BJ (cell line): ENCODE results near the gene TMEM53. TPM values are rescaled to one million over a fixed set of nuclear protein-coding genes. Genes with fewer than 3 reads are reported as not detected.

Source experiments
- CTCF ChIA-PET: fragments of 350-600 bp; formaldehyde crosslinking; extraction: SDS; loops from one replicate; lab custom pipeline; 2021; ENCODE audit warnings: antibody characterized with exemption, inconsistent platforms; lab: Yijun Ruan, JAX
- POLR2A ChIA-PET: fragments of 300-600 bp; sonication (Branson Sonifier 250); formaldehyde crosslinking; extraction: SDS; loops from one replicate; lab custom pipeline; 2021; ENCODE audit warnings: antibody characterized with exemption; lab: Charles Lee
- DNase-seq: peaks from one replicate; pipeline ENCODE4 v3.0.0-alpha.2; 2011; ENCODE audit warnings: low read depth
- H3K27me3 ChIP-seq: 2 replicates; pipeline ENCODE4 v1.6.0; 2011; ENCODE audit warnings: low read length; ENCODE audit not compliant: control insufficient read depth, insufficient read depth
- H3K36me3 ChIP-seq: 2 replicates; pipeline ENCODE4 v1.5.1; 2011; ENCODE audit warnings: low read length; ENCODE audit not compliant: control insufficient read depth, insufficient read depth
- H3K4me3 ChIP-seq: 2 replicates; pipeline ENCODE4 v1.5.1; 2011; ENCODE audit warnings: low read depth, mild to moderate bottlenecking, control low read depth, low read length
- CTCF ChIP-seq: IDR thresholded peaks from 2 replicates; pipeline ENCODE4 v1.5.1; 2011; ENCODE audit warnings: low read depth, mild to moderate bottlenecking, control low read depth, inconsistent platforms, low read length, moderate library complexity; ENCODE audit not compliant: insufficient read depth
- polyA plus RNA-seq: library from polyadenylated mRNA; depleted of rRNA; stranded (reverse); fragments of >200 nt; gene quantifications from 2 replicates; pipeline ENCODE4 v1.2.3, GENCODE V29; 2011

TMEM53 gene
- polyA plus RNA-seq, 1 experiment, result 12.1 TPM

- no peak for DNase-seq
- Histone ChIP-seq H3K27me3 (no peaks in the 10 kb centered on the region), H3K36me3 (peaks cover 37% of the 10 kb centered on the region), H3K4me3 (no peak overlapping the region)
- ChIA-PET POLR2A (no interaction called here), CTCF (interaction anchor here (0.9 to 13.4 kb wide), 6 partner anchors 10 to 64 kb away, joined by 4 to 192 read pairs (median 8); no protein-coding TSS in a partner anchor)
- TF ChIP-seq CTCF, result no peak
Measured at GRCh38 chr1:44636083-44636687, 38.1 kb downstream of the TMEM53 start.

GRCh38 chr1:44635439-44635838 is 38.8 kb downstream of the TMEM53 start:
- CTCF ChIA-PET, result interaction anchor here (1.7 to 13.4 kb wide), 4 partner anchors 15 to 40 kb away, joined by 6 to 192 read pairs (median 51); no protein-coding TSS in a partner anchor
- no peak for DNase-seq
- no peaks in the 10 kb centered on the region for H3K27me3 ChIP-seq
- peaks cover 32% of the 10 kb centered on the region for H3K36me3 ChIP-seq
- POLR2A ChIA-PET, result no interaction called here
- no peak for TF ChIP-seq CTCF
- no peak overlapping the region for H3K4me3 ChIP-seq

- CTCF ChIA-PET, result interaction anchor here (0.6 to 13.4 kb wide), 4 partner anchors 13 to 25 kb away, joined by 3 to 192 read pairs (median 51); no protein-coding TSS in a partner anchor
- TF ChIP-seq CTCF, result no peak
- Histone ChIP-seq H3K4me3 (no peak overlapping the region), H3K27me3 (no peaks in the 10 kb centered on the region), H3K36me3 (peaks cover 31% of the 10 kb centered on the region)
- POLR2A ChIA-PET, result no interaction called here
- no peak for DNase-seq
Measured at GRCh38 chr1:44634606-44635189, 39.6 kb downstream of the TMEM53 start.

GRCh38 chr1:44632598-44632997 is 41.7 kb downstream of the TMEM53 start:
- DNase-seq, result no peak
- POLR2A ChIA-PET, result interaction anchor here (0.6 kb wide), 1 partner anchor 13 kb away, joined by 6 read pairs; no protein-coding TSS in a partner anchor
- peaks cover 19% of the 10 kb centered on the region for H3K36me3 ChIP-seq
- CTCF ChIA-PET, result interaction anchor here (0.6 to 13.4 kb wide), 8 partner anchors 9 to 96 kb away, joined by 3 to 192 read pairs (median 4); no protein-coding TSS in a partner anchor
- H3K4me3 ChIP-seq, result peak overlapping the region; percentile 67
- no peak for TF ChIP-seq CTCF
- no peaks in the 10 kb centered on the region for H3K27me3 ChIP-seq
